GM21723 (cell line): ENCODE measurements around the gene IRF2BP2.

Experiments used
- ATAC-seq: cut with Tn5 transposase; IDR thresholded peaks from one replicate; pipeline ENCODE4 v1.9.1; 2021; ENCODE audit warnings: mild to moderate bottlenecking, moderate library complexity; ENCODE audit not compliant: unreplicated experiment

Gene IRF2BP2

DNA sequence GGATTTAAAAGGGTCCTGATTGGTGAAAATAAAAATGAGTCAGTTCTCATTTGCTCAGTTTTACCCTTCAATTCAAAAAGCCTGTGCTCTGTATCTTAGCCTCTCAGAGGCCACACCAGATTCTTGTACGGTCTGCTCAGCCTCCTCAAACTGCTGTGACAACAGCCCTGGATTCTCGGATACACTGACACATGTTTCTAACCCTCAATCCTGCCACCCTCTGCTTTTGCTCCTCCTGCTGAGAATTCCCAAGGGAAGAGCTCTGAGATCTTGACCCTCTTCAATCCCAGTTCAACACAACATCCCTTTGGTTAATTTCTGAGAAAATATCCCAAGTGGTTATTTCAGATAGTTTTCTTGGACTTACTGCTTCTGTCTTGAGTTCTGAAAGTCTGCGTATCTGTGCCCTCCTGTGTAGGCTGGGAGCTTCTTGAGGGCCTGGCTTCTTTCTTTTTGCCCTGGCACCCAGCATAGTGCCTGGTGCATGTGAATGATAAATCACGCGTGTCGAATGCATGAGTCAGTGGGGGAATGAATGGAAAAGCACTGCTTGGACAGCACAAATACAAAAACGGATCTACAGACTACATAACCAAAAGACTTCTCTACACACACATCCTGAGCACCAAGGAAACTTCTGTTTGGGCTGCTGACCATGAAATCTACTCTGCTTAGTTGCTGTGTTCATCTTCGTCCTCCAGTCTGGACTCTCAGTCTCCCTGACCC, 24.5 kb downstream of the IRF2BP2 start:
- ATAC-seq = no peak

GRCh38 chr1:234584926-234585325, 25.1 kb downstream of the IRF2BP2 start:
- ATAC-seq = no peak

DNA sequence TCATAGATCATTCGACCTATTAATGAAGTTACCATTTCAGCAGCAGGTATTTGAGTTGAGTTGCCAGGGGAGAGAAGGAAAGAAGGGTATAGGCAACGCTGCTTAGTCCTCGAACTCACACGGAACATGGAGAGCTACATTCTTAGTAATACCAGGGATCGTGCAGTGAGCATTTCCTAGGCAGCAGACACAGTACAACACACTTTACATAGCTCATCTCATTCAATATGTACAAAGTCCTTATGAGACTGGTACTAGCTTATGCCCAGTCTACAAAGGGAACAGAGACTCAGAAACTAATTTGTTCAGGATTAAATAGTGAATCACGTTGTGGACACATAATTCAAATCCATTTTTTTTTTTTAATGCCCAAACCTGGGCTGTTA, 25.6 kb downstream of the IRF2BP2 start:
- no peak for ATAC-seq

DNA sequence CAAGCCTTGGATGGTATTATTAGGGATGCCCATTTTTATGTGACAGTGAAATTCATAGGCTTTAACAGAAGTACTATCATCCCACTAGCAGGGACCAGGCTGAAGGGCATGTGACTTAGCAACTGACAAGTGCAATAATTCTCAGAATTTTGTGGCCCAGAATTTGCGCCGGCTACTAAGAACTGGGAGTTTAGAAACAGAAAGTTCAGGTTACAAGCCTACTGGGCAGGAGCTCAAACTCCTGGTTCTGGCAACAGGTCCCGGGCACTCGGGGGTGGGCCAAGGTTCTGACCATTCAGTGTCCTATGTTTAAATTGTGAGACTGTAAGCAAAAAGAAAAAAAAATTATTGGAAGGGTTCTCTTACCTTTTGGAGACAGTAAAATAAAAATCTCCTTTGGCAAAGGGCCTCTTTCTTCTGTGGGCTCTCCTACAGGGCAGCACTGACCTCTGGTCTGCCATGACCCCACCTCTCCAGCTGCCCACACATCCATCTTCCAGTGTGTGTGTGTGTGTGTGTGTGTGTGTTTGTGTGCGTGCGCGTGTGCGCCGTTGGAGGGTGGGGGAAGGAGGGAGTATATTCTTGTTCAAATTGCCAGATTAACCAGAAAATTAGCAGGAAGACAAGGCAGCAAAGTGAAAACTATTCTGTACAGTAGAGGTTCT, 26.1 kb downstream of the IRF2BP2 start:
- ATAC-seq = no peak

- no peak for ATAC-seq
Observed at GRCh38 chr1:234582681-234583301, 27.2 kb downstream of the IRF2BP2 start.

GRCh38 chr1:234582186-234582585, 27.8 kb downstream of the IRF2BP2 start:
- ATAC-seq = no peak

- ATAC-seq = no peak
Observed at GRCh38 chr1:234581063-234581714, 28.8 kb downstream of the IRF2BP2 start.

DNA sequence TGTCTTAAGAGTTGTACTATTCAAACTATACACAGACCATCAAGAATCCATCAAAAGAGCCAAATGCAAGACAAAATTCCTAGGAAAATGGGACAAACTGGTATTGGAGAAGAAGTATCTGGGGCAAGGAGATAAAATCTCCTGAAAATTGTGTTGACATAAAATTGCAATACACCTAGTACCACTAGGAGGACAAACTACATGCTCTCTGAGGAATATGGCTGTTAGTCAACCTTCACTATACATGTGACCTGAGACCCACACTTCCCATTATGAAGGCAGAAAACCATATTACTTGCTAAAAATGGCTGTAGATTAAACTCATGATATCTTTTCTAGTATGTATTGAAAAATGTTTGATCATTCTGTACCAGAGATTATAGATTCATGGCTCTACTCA, 30.0 kb downstream of the IRF2BP2 start:
- ATAC-seq = no peak

- no peak for ATAC-seq
Observed at GRCh38 chr1:234578735-234579134, 31.2 kb downstream of the IRF2BP2 start.

GRCh38 chr1:234578087-234578486, 31.9 kb downstream of the IRF2BP2 start:
- no peak for ATAC-seq

- ATAC-seq = no peak
Observed at GRCh38 chr1:234573711-234574299, 36.2 kb downstream of the IRF2BP2 start.

- no peak for ATAC-seq
Observed at GRCh38 chr1:234572966-234573365, 37.0 kb downstream of the IRF2BP2 start.

DNA sequence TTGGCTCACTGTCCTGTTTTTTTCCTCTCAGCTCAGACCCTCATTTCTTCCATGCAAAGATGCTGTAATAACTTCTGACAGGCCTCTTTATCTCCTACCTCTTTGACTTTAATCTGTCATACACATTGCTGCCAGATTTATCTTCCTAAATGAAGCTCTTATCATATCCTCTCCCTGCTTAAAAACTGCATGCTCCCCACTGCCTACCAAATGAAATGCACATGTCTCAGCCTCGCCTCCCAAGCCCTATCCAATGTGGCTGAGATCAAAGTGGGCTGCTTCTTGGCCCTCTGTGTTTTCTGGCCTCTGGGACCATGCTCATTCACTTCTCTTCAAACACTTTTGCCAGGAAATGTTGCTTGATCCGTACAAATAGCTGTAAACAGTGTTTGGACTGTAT, 38.3 kb downstream of the IRF2BP2 start:
- no peak for ATAC-seq

DNA sequence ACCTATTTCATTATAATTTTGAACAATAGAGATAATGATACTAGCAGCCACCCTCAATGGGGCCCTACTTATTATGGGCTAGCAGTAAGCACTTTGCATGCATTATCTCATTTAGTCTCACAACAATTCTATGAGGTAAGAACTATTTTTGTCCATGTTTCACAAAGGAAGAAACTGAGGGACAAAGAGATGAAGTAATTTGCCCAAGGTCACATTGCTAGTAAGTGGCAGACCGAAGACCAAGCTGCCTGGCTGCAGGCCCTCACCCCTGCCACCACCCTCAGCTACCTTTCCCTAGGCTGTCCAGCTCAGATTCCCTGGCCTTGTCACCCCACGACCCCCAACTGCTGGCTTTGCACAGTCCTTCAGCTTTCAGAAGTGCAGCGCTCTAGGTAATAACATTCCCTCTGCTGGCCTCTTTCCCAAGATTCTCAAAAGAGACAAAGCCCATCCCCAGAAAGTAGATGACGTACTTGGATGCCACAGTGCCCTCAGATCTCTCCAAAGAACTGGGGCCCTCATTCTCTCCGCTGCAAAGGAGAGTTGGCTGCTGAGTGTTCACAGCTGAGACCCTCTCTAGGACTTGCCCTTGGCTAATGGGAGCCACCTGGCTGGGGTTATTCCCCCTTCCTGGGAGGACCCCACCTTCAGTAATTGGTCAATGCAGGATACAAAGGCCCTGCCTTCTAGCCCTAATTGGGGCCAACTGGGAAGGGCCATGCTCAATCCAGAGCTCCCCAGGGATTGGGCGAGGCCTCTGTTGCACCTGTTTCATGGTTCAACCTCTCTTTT, 39.5 kb downstream of the IRF2BP2 start:
- ATAC-seq = no peak

DNA sequence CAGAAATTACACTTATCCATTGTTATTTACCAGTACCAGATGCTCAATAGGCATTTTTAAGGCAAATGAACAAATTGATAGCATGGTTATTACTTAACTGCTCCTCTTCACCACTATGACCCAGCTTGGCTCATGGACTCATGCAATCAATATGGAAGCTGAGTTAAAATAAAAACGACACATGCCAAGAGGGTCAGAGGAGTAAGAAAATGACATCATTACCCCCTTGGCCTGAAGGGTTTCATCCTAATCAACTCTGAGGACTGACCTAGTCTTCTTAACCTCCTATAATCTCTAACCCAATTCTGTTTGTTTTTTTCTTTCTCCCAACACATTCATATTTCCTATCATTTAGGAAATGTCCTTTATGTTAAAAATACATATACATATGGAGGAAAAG, 41.6 kb downstream of the IRF2BP2 start:
- ATAC-seq = no peak

GRCh38 chr1:234565132-234565531, 44.8 kb downstream of the IRF2BP2 start:
- ATAC-seq = no peak

- no peak for ATAC-seq
Observed at GRCh38 chr1:234564035-234565029, 45.6 kb downstream of the IRF2BP2 start.

- ATAC-seq = no peak
Observed at GRCh38 chr1:234562334-234562733, 47.6 kb downstream of the IRF2BP2 start.

- no peak for ATAC-seq
Observed at GRCh38 chr1:234561319-234561718, 48.7 kb downstream of the IRF2BP2 start.
